Stromal cell of bone marrow (primary cell): ENCODE results near the gene PRKACA.
"Not testable (repeated sequence)": the region's sequence is repeated elsewhere in the genome, so short reads cannot be mapped to it uniquely, and the experiment has no call there.

Experiments used
- DNase-seq: peaks from one replicate; pipeline ENCODE4 v3.0.0-alpha.2; 2012; ENCODE audit warnings: low read depth

PRKACA gene

DNA sequence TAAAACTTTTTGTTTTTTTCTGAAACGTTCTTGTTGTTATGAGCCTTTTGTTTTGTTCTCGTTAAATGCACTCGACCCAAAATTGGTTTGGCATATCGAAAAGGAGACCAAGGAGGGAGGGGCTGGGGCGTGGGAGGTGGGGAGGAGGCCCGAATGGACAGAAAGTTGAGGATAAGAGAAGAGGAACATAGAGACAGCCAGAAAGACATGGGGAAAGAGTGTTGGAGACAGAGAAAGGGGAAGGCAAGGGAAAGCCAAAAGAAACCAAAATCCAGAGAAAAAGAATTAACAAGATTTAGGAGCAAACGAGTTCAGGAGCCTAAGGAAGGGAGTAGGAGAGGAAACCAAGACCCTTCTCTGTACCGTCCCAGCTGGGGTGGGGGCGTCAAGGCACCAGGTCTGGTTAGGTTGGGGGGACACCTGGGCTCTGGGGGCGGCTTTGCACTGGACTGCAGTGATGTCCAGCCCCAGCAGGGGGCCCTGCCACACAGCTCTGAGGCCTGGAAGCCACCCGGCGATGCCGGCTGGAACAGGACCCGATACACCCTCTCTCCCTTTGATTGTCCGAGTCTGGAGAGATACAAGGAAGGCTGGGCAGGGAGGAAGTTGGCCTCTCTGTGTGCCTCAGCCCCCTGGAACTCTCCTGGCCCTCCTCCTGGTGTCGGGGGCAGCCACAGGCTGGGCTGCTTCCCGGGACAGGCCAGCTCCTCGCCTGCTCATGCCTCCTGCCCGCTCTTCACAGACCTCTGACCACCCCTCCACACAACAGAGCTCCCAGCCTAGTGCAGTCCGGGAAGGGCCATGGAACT, 30.4 kb upstream of the PRKACA start:
- DNase-seq = peak; percentile 31

DNA sequence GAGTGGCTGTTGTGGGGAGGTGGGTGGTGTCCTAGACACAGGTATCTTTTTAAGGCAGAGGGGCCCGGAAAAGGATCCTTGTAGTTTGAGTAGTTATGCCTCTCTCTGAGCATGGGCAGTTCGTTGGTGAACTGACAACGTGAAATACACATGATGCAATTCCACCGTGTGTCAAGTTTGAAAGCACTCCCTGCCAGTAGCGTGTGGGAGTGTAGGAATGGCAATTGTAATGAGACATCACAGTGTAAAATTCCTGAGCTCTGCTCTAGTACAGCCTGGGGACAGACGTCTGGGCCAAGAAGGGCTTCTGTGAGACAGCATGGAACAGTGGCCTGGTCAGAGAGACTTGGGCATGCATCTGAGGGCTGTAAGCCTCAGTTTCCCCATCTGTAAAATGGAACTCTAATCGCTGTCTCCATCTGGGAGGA, 29.2 kb upstream of the PRKACA start:
- peak; percentile 70 for DNase-seq

DNA sequence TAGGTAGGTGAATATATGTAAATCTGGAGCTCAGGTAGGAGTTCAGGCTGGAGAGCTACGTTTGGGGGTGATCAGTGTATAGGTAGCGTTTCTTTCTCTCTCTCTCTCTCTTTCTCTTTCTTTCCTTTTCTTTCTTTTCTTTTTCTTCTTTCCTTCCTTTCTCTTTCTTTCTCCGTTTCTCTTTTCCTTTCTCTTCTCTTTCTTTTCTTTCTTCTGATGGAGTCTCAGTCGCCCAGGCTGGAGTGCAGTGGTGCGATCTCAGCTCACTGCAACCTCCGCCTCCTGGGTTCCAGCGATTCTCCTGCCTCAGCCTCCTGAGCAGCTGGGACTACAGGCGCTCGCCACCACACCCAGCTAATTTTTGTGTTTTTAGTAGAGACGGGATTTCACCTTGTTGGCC, 28.6 kb upstream of the PRKACA start:
- not testable (repeated sequence) for DNase-seq

DNA sequence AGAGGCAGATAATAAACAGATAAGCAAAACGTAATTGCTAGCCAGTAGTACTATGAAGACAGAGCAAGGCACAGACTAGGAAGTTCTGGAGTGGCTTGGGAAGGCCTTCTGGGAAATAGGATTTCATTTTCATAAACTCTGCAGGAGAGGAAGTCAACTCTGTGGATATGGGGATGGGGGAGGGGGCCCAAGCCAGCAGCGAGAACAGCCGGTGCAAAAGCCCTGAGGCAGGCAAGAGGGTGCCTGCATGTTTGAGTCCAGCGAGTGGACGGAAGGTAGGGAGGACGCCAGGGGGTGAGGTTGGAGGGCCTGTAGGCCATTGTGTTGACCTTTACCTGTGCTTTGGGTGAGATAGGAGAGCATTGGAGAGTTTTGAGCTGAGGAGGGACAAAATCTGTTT, 27.8 kb upstream of the PRKACA start:
- no peak for DNase-seq

DNA sequence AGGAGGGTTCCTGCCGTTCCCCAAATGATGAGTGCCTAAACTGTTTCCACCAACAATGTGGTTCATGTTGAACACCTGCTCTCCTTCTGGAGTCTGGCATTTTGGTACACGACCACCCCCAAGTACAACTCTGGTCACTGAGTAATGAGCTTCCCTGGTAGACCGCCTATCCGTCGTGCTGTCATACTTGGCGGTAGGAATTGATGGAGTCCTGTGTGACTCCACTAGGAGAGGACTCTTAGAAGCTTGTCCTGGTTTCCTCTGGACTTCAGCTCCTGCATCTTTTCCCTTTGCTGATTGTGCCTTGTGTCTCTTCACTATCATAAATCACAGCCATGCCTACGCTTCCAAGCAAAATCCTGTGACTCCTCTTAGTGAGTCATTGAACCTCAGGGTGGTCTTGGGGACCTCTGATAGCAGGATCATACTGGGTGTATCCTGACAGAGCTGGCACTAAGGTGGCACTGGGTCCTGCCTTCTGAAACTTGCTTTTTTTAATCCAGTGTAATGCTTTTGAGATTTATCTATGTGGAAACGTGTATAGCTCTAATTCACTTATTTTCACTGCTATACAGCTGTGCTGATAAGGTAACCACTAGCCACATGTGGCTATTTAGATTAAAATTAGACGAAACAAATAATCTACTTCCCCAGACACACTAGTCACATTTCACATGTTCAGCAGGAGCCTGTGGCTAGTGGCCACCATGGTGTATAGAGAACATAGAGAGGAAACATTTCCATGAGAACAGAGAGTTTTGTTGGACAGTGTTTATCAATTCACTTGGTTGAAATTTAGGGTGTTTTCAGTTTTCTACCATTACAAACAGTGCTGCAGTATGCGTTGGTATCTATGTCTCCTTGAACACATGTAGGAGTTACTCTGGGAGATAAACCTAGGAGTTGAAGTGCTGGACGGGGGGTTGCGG, 25.0 kb upstream of the PRKACA start:
- no peak for DNase-seq

DNA sequence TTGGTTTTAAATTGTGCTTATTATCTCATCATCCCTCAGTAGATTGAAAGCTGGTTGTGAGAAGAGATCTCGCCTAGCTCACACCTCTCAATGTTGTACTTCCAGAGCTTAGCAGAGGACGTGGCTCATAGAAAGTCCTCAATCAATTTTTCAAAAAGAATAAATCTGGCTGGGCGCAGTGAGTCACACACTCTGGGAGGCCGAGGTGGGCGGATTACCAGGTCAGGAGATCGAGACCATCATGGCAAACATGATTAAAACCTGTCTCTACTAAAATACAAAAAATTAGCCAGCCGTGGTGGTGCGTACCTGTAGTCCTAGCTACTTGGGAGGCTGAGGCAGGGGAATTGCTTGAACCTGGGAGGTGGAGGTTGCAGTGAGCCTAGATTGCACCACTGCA, 23.5 kb upstream of the PRKACA start:
- no peak for DNase-seq

DNA sequence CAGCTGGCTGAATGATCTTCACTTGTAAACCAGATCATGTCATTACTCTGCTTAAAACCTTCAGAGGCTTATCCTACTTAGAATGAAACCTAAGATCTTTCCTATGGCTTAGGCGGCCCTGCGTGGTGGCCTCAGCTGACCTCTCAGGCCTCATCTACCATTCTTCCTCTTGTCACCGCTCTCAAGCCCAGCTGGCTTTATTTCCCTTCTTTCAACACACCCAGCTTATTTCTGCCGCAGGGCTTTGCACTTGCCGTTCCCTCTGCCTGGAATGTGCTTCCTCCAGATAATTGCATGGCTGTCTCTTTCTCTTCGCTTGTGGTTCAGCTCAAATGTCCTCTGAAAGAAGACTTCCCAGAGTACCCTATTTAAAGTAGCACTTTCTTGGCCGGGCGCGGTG, 22.4 kb upstream of the PRKACA start:
- no peak for DNase-seq

DNA sequence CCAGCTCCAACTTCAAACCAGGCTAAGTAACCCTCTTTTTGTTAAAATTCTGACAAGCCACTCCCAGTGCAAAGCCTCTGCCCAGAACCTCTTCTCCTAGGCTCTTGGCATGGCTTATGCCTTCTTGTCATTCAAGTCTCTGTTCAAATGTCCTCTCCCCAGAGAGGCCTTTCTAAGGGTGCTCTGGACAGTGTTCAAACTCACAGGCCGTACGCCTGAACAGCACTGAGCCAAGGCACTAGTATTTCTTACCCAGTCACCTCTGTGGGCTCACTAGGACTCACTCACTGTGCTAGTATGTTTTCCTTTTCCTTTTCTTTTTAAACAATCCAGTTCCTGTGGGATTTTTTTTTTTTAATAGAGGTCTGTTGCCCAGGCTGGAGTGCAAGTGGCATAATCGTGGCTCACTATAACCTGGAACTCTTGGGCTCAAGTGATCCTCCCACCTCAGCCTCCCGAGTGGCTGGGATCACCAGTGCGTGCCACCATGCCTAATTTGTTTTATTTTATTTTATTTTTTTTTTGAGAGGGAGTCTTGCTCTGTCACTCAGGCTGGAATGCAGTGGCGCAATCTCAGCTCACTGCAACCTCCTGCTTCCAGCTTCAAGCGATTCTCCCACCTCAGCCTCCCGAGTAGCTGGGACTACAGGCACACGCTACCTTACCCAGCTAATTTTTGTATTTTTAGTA, 21.2 kb upstream of the PRKACA start:
- peak; percentile 26 for DNase-seq

DNA sequence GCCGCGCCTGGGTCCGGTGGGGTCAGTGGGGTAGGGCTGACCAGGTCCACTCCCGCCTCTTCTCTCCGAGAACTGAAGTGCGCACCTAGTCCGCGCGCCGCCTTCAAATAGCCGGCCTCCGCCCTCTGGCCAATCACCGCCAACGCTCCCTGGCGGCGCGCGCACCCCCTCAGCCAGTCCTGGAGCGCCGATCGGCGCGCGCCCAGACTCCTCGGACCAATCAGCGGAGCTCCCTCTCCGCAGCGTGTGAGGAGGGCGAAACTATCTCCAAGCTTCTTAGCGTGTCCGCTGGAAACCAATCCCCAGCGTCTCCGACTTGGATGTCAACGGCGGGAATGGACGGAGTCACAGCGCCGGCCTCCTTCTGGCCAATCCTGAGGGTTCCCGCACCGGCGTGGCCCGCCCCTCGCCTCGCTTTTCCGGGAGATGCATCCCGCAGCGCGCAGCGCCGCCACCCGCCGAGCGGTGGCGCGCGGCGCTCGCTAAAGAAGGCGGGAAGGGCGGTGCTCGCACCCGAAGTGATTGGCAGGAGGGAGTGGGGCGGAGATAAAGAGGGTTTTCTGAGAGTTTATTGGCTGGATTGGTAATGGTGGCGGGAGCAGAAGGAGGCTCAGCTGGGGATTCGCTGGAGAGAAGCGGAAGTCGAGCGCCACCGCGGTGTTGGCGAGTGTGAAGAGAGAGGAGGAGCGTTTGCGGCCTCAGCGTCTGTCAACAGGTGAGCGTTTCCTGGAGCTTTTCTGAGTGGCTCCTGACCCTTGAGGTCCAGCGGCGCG, 19.1 kb upstream of the PRKACA start, which contains the start of gene ASF1B:
Gene ASF1B (minus strand): TSS at position 81 of the 773 bp plus-strand sequence. CDS start 133 bp downstream, outside the sequence.
- peak; percentile 100 for DNase-seq

DNA sequence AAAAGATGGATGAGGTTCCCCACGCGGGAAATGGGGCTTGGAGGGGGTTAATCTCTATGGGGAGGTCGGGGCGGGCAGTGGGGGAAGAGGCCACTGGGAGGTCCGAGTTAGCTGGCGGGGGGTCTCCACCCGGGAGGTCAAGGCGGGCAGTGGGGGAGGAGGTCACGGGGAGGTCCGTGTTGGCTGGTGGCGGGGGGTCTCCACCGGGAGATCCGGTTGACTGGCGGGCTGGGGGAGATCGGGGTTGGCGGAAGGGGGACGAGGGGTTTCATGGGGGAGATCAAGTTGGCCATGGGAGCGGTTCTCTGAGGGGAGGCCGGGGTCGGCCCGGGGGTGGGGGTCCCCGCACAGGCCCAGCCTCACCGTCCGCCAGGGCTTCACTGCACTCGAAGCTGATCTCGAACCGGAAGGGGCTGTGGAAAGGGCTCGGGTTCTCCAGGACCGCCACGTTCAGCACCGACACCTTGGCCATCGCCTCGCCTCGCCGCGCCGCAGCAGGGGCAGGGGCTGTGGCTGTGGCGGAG, 18.5 kb upstream of the PRKACA start:
- no peak for DNase-seq

DNA sequence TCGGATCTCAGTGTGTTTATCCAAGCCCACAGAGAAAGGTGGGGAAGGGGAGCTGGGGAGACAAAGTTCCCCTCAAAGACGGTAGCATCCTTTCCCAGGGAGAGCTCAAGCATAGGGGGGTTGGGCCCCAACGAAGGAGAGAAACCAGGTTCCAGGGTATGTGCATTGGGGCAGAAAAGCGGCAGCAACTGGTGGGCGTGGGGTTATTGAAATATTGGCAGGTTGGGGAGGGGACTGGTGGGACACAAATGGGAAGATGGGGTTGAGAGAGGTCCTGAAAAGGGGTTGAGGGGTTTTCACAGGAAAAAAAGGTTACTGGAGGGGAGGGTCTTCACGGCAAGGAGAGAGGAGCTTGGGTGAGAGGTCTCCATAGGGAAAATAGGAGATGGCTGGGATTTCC, 17.8 kb upstream of the PRKACA start:
- DNase-seq = no peak

DNA sequence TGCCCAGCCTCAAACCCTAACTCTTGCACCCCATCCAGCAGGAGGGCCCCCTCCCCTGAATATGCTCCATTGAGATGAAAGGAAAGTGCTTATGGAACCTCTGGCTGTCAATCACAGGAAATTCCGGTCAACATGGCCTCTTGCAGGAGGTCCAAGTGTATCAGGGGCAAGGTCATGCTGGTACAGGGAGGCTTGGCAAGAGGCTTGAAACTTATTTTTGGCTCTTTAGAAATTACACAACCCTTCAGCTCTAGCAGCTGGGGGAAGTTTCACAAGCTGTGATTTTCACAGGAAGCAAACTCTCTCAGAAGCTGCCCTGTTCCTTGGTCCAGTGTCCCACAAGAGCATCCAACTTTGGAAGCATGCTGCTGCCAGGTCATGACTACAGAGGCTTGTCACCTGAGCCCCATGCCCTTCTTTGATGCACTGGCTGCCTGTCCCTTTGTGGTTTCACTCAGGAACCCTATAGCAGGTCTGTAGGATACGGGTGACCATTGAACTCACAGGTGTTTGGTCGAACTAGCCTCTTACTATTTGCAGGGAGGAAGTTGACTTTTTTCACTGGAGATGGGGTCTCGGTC, 10.5 kb upstream of the PRKACA start:
- DNase-seq = no peak

DNA sequence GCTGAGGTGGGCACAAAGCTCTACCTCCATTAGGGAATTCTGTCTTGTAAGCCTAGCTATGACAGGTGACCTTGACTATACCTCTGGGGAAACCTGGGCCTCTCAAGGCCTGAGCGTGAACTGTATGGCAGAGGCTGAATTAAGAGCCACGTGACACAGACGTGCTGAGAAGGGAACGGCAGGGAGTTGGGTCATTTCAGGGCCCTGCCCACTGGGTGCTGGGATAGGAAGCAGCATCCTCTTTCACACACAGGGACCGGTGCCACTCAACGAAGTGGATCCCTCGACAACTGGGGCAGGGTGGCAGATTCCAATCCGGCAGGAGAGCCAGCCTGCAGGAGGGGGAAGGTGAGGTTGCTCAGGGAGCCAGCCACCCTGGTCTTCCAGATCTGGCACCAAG, 9.6 kb upstream of the PRKACA start:
- no peak for DNase-seq

DNA sequence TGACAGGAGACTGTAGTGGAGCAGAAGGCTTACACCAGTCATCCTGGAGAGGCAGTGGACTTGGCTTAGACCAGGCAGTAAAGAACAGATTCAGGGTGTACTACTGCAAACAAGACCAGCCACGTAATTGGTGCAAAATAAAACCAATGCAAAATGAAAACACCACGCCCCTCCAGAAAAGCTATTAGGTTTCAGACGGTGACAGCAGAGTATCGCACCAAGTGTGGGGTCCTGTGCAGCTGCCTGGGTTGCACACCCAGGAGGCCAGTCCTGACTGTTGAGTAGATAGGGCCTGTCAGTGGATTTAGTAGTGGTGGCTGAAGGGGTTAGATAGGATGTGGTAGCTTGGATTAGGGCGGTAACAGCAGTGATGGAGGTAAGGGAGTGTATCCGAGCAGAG, 5.4 kb upstream of the PRKACA start:
- DNase-seq = no peak

DNA sequence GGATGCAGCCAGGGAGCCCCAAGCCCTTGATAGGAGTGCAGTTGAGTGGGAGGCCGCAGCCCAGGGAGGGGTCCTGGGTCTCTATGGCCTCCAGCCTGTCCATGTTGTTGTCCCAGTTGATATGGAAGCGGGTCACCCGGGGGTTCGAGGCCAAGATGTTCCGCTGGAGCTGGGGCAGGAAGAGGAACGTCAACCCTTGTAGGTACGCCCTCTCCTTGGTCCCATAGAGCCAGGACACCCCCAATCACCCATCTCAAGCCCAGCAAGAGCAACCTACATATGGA, 2.9 kb upstream of the PRKACA start:
- DNase-seq = no peak

DNA sequence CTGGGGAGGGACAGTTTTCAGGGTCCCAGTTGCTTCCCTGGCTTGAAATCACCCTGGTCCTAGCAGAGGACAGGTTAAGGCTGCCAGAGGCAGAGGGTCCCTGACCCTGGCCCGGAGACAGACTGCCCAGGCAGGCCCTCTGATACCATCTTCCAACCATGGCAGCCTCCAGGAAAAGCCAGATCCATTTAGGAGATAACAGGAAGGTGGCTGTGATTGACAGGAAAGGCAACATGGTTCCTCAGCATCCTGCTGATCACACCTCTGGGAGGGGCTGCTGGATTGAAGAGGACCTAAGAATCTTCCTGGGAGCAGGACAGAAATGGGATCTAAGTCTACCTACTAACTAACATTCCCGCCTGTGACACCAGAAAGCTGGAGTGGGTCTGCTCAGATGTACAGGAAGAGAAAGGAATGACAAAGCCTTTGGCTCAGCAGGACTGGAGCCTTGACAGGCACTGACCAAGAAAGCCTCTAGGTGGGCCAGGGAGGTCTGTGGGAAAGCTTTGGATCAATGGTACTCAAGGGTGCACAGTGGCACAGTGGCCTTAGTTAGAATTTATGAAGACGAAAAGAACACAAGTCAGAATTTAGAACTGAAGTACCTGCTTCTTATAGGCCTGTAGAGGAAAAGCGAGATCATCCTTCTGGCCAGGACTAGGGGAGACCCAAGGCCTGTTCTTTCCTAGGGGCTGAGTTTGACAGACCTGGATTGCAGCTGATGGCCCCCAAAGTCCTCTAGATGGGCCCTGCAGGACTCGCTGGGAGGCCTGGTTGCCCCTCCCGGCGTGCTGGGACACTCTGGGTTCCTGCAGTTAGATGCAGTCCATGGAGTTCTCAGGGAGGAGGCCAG, 2.3 kb upstream of the PRKACA start:
- DNase-seq = no peak

DNA sequence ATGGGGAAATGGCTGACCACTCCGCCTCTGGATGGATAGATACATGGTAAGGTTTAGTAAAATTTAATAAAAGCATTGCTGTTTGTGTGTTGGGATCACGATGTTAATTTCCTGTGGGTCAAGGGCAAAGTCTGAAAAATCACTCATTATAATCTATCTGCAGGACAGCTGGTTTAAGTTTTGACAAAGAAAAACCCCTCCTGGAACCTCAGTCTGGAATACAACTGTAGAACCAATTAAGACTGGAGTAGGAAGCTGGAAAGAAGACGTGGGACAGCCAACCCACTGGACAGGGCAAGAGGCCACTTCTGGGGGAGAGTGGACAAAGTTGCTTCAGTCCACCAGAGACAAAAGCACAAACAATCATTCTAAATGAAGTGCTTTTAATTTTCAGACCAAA, 1.6 kb upstream of the PRKACA start:
- no peak for DNase-seq

DNA sequence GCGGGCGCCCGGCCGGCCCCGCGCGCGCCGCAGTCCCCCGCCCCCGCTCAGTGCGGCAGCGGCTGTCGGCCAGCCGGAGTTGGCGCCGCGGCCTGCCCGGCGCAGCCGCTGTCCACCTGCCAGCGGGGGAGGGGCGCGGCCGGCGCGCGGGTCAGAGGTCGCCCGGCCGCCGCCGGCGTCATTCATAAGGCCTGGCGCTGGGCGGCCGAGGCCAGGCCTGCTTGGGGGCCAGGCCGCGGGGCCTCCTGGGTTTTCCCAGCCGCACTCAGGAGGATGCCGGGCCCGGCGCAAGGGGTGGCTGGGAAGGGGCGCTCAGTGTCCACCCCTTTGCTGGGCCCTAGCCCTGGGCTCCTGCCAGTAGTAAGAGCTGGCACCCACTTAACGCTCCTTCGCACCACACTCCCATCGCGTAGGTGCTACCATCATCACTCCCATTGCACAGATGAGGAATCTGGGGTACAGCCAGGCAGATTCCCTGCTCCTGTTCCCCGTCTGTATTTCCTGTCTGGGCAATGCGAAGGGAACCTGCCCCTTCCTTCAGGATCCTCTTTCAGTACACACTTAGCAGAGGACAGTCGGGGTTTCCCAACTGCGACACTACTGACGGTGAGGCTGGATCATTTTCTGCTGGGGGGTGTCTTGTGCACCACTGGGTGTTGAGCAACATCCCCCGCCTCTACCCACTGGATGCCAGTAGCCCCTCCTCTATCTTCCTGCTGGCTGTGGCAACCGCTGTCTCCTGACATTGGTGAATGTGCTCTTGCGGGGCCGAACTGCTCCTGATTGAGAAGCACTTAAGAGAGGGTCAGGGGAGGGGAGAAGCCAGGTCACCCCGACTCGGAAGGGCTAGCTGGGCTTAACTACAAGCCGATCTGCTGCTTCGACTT, 846 bp upstream of the PRKACA start:
- peak; percentile 63 for DNase-seq

DNA sequence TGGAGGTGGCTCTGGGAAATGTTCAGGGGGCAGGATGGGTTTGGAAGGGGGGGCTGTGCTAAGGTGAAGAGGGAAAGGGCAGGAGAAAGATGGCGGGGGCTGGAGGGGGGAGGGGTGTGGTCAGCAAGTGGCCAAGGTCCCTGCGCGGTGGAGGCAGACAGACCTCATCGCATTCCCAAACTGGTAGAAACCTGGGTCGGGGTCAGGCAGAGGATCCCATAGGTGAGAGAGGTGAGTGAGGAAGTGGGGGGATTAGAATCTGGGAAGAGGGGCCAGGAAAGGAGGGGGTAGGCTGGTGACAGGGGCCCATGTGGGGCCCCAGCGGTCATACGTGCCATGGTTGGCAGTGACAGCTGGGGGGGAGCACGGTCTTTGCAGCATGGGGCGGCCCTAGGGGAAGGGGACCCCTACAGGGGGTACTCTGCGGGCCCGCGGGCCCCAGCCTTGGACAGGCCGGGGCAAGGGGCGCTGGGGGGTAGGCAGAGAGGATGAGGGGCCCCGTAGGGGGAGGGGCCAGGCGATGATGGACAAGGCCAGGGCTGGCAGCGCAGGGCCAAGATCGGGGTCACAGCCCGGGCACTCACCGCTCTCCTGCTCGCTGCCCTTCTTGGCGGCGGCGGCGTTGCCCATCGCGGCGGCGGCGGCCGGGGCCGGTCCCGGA, 514 bp downstream of the PRKACA start:
- DNase-seq = no peak
